NCI-H187 treated with DMSO at 0.1 percent for 48 hours (cell line): ENCODE measurements around the gene SIPA1.

Source experiments
- DNase-seq: peaks from one replicate; lab custom pipeline; 2025; lab: John Stamatoyannopoulos, UW

SIPA1 gene

GRCh38 chr11:65637794-65638419, at the start of gene SIPA1:
TSS of gene SIPA1 (plus strand) at chr11:65638101. CDS start at chr11:65640922, 2,821 bp downstream.
- DNase-seq = no peak

- no peak for DNase-seq
Observed at GRCh38 chr11:65588199-65589054, 49.5 kb upstream of the SIPA1 start.

GRCh38 chr11:65589444-65590239, 48.3 kb upstream of the SIPA1 start:
- DNase-seq = no peak

- DNase-seq = no peak
Observed at GRCh38 chr11:65590240-65590738, 47.6 kb upstream of the SIPA1 start.

- DNase-seq = no peak
Observed at GRCh38 chr11:65591939-65592857, 45.7 kb upstream of the SIPA1 start.

GRCh38 chr11:65592858-65593517, 44.9 kb upstream of the SIPA1 start:
- no peak for DNase-seq

GRCh38 chr11:65593518-65594414, 44.1 kb upstream of the SIPA1 start:
- no peak for DNase-seq

- DNase-seq = no peak
Observed at GRCh38 chr11:65595131-65595530, 42.8 kb upstream of the SIPA1 start.

GRCh38 chr11:65595543-65596281, 42.2 kb upstream of the SIPA1 start, which contains the start of gene KCNK7:
TSS of gene KCNK7 (minus strand) at chr11:65595800. CDS start at chr11:65595772, 28 bp downstream.
- DNase-seq = no peak

- no peak for DNase-seq
Observed at GRCh38 chr11:65596520-65596919, 41.4 kb upstream of the SIPA1 start.

- no peak for DNase-seq
Observed at GRCh38 chr11:65598258-65598699, 39.6 kb upstream of the SIPA1 start.

- DNase-seq = no peak
Observed at GRCh38 chr11:65599216-65599954, 38.5 kb upstream of the SIPA1 start.

GRCh38 chr11:65599955-65600246, 38.0 kb upstream of the SIPA1 start:
- DNase-seq = no peak

GRCh38 chr11:65604258-65604657, 33.6 kb upstream of the SIPA1 start:
- no peak for DNase-seq

GRCh38 chr11:65606876-65607613, 30.9 kb upstream of the SIPA1 start:
- no peak for DNase-seq

- no peak for DNase-seq
Observed at GRCh38 chr11:65607614-65608426, 30.1 kb upstream of the SIPA1 start.

- no peak for DNase-seq
Observed at GRCh38 chr11:65609229-65609628, 28.7 kb upstream of the SIPA1 start.
